ENCODE measurements around the gene C15orf40. TPM values are rescaled to one million over a fixed set of nuclear protein-coding genes. Genes with fewer than 3 reads are reported as not detected.

C15orf40 gene
- total and polyA plus RNA-seq, 2 of the 13 experiments (the other 11 are each of a cell fraction or from before 2014, with no cell fraction given): 24.0 to 26.3 TPM

DNA sequence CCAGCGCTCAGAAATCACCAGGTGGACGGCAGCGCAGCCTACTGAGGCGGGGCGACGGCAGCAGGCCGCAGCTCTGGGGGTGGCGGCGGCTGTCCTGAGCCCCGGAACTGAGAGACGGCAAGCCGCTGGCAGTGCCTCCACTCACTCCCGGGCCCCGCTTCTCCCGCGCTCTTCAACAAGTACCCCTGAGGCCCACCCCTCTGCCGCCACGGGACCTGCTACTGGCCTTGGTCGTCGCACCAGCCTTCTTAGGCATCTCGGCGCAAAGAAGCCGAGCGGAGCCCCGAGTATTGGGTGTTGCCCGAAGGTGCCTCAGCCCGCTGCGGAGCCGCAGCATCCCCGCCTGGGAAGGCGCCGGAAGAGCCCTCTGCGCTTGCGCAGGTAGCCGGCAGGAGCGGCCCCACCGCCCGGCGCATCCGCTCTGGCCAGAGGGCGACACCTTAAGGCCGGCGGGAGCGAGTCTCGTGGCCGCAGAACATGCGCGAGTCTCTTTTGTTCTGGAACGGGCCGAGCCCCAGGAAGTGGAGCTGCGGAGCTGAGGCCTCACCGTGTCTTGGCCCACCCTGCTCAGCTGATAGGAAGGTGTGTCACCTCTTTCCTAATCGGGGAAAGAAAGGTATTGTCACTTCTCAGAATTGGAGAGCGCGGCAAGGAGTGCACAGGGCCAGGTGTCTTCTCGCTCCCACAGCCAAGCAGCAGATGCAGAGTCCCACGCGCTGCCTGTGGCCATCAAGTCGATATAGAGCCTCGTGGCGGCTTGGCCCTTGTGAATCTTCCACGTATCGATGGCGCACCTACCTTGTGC, at the start of gene C15orf40 (continued):
- TF ChIP-seq, protein P1, sequence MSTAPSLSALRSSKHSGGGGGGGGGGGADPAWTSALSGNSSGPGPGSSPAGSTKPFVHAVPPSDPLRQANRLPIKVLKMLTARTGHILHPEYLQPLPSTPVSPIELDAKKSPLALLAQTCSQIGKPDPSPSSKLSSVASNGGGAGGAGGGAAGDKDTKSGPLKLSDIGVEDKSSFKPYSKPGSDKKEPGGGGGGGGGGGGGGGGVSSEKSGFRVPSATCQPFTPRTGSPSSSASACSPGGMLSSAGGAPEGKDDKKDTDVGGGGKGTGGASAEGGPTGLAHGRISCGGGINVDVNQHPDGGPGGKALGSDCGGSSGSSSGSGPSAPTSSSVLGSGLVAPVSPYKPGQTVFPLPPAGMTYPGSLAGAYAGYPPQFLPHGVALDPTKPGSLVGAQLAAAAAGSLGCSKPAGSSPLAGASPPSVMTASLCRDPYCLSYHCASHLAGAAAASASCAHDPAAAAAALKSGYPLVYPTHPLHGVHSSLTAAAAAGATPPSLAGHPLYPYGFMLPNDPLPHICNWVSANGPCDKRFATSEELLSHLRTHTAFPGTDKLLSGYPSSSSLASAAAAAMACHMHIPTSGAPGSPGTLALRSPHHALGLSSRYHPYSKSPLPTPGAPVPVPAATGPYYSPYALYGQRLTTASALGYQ (CRISPR knock-in tag; IDR thresholded peaks at IDR 0.05): peak; percentile 87
- TF ChIP-seq BORCS8-MEF2B (CRISPR knock-in tag; IDR thresholded peaks at IDR 0.05) (peak; percentile 37; the same call in 1 of the 2 replicates), ASH2L (IDR thresholded peaks at IDR 0.05; ENCODE audit: insufficient read length, low read depth, low read length) (peak; percentile 58), HNRNPL (IDR thresholded peaks at IDR 0.05; ENCODE audit: low read depth, low read length) (peak; percentile 50; the same call in 1 of the 2 replicates), ZFY (CRISPR knock-in tag; IDR thresholded peaks at IDR 0.05) (peak; percentile 94), KDM1A (CRISPR knock-in tag; IDR thresholded peaks at IDR 0.05) (no peak), YEATS4 (CRISPR knock-in tag; IDR thresholded peaks at IDR 0.05; ENCODE audit: borderline replicate concordance) (peak; percentile 90), KDM5A (IDR thresholded peaks at IDR 0.05; ENCODE audit: borderline replicate concordance, low read length) (peak; percentile 91), TARDBP (CRISPR knock-in tag; IDR thresholded peaks at IDR 0.05) (peak; percentile 55; the same call in 1 of the 2 replicates), KLF11 (CRISPR knock-in tag; IDR thresholded peaks at IDR 0.05) (no peak), ZNF543 (CRISPR knock-in tag; IDR thresholded peaks at IDR 0.05) (no peak; the same call in 1 of the 2 replicates), NFIB (CRISPR knock-in tag; IDR thresholded peaks at IDR 0.05; ENCODE audit: borderline replicate concordance) (peak; percentile 85; the same call in 1 of the 2 replicates), ZFP36 (IDR thresholded peaks at IDR 0.05; ENCODE audit: borderline replicate concordance, low read depth, low read length, partially characterized antibody) (no peak), CAMTA2 (CRISPR knock-in tag; IDR thresholded peaks at IDR 0.05; ENCODE audit: borderline replicate concordance) (0 out of 2 replicates have a peak, but pooled peaks have one; percentile 31), NFE2 (CRISPR knock-in tag; IDR thresholded peaks at IDR 0.05) (no peak), MED1 (CRISPR knock-in tag; IDR thresholded peaks at IDR 0.05) (peak; percentile 77), MAFK (conservative IDR thresholded peaks at IDR 0.05 in 1 of 2, IDR thresholded peaks at IDR 0.05 in 1 of 2; ENCODE audit: low read length in 2 of 2) (no peak), SUZ12 (IDR thresholded peaks at IDR 0.05; ENCODE audit: low read depth, low read length) (no peak)
- TF ChIP-seq, protein P2, sequence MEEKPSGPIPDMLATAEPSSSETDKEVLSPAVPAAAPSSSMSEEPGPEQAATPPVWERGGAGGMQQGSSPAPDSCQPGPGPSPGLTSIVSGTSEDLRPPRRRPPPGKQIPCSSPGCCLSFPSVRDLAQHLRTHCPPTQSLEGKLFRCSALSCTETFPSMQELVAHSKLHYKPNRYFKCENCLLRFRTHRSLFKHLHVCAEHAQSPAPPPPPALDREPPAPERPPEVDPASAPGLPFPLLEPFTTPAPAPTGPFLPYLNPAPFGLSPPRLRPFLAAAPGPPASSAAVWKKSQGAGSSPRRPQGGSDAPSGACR (CRISPR knock-in tag; IDR thresholded peaks at IDR 0.05): peak; percentile 91
- TF ChIP-seq, protein P3, sequence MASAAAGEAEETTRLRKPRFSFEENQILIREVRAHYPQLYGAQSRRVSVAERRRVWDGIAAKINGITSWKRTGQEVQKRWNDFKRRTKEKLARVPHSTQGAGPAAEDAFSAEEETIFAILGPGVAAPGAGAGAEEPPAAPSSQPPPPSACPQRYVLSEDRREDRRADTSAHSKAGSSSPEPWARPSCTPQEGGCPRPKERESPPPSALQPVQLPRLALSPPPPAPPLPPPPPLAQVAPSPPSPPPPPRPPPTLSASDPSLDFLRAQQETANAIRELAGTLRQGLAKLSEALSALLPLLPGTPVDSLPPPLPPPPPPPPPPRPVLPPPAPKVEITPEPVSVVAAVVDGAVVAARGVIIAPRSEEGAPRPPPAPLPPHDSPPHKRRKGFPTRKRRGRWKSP (CRISPR knock-in tag; IDR thresholded peaks at IDR 0.05): peak; percentile 73
- TF ChIP-seq, protein P4, sequence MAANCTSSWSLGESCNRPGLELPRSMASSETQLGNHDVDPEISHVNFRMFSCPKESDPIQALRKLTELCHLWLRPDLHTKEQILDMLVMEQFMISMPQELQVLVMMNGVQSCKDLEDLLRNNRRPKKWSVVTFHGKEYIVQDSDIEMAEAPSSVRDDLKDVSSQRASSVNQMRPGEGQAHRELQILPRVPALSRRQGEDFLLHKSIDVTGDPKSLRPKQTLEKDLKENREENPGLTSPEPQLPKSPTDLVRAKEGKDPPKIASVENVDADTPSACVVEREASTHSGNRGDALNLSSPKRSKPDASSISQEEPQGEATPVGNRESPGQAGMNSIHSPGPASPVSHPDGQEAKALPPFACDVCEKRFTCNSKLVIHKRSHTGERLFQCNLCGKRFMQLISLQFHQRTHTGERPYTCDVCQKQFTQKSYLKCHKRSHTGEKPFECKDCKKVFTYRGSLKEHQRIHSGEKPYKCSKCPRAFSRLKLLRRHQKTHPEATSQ (CRISPR knock-in tag; IDR thresholded peaks at IDR 0.05; ENCODE audit: borderline replicate concordance): no peak
- TF ChIP-seq, protein P5, sequence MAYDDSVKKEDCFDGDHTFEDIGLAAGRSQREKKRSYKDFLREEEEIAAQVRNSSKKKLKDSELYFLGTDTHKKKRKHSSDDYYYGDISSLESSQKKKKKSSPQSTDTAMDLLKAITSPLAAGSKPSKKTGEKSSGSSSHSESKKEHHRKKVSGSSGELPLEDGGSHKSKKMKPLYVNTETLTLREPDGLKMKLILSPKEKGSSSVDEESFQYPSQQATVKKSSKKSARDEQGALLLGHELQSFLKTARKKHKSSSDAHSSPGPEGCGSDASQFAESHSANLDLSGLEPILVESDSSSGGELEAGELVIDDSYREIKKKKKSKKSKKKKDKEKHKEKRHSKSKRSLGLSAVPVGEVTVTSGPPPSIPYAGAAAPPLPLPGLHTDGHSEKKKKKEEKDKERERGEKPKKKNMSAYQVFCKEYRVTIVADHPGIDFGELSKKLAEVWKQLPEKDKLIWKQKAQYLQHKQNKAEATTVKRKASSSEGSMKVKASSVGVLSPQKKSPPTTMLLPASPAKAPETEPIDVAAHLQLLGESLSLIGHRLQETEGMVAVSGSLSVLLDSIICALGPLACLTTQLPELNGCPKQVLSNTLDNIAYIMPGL (CRISPR knock-in tag; IDR thresholded peaks at IDR 0.05; ENCODE audit: borderline replicate concordance in 1 of 2, low read depth in 1 of 2): peak; percentile 85 to 96

Data from HepG2 (cell line).